DMS 273 (cell line): ENCODE measurements around the gene OPCML.

ENCODE experiments used
- DNase-seq: peaks from one replicate; lab custom pipeline; 2025; ENCODE audit not compliant: unreplicated experiment; lab: John Stamatoyannopoulos, UW

Gene OPCML

GRCh38 chr11:132960273-132961078 is 571.8 kb downstream of the OPCML start:
- DNase-seq: no peak

GRCh38 chr11:132959693-132960092 is 572.6 kb downstream of the OPCML start:
- DNase-seq: no peak

GRCh38 chr11:132957881-132958280 is 574.4 kb downstream of the OPCML start:
- DNase-seq: no peak

GRCh38 chr11:132948252-132948651 is 584.0 kb downstream of the OPCML start:
- no peak for DNase-seq

- DNase-seq: no peak
These were observed 587.7 kb downstream of the OPCML start for GRCh38 chr11:132944569-132944944.

- peak; percentile 16 for DNase-seq
These were observed 588.4 kb downstream of the OPCML start for GRCh38 chr11:132943706-132944568.

- DNase-seq: peak; percentile 6
These were observed 589.0 kb downstream of the OPCML start for GRCh38 chr11:132943357-132943705.

- no peak for DNase-seq
These were observed 589.5 kb downstream of the OPCML start for GRCh38 chr11:132942611-132943356.

GRCh38 chr11:132941761-132942160 is 590.5 kb downstream of the OPCML start:
- no peak for DNase-seq

GRCh38 chr11:132941024-132941646 is 591.2 kb downstream of the OPCML start:
- DNase-seq: peak; percentile 26

- DNase-seq: no peak
These were observed 595.3 kb downstream of the OPCML start for GRCh38 chr11:132937016-132937415.

GRCh38 chr11:132935383-132935782 is 596.9 kb downstream of the OPCML start:
- DNase-seq: no peak

- no peak for DNase-seq
These were observed 598.6 kb downstream of the OPCML start for GRCh38 chr11:132933703-132934102.

GRCh38 chr11:132925825-132926469 is 606.4 kb downstream of the OPCML start:
- no peak for DNase-seq

- no peak for DNase-seq
These were observed 610.7 kb downstream of the OPCML start for GRCh38 chr11:132921597-132921996.

GRCh38 chr11:132920451-132921096 is 611.7 kb downstream of the OPCML start:
- DNase-seq: no peak

GRCh38 chr11:132914600-132914999 is 617.7 kb downstream of the OPCML start:
- no peak for DNase-seq

- DNase-seq: no peak
These were observed 618.4 kb downstream of the OPCML start for GRCh38 chr11:132913886-132914285.

GRCh38 chr11:132913295-132913694 is 619.0 kb downstream of the OPCML start:
- DNase-seq: no peak

- DNase-seq: no peak
These were observed 621.1 kb downstream of the OPCML start for GRCh38 chr11:132911186-132911585.
